Stimulated activated naive CD8-positive, alpha-beta T cell treated with anti-CD3 and anti-CD28 coated beads, Interleukin-15, Interleukin-2, amounts not matched to agents 100 ng/mL and 50 ng/mL, for 24 hours (primary cell): ENCODE measurements around the gene TBPL1.
"Not testable (repeated sequence)": the region's sequence is repeated elsewhere in the genome, so short reads cannot be mapped to it uniquely, and the experiment has no call there.

ENCODE experiments used
- H3K27ac Mint-ChIP-seq: one replicate; pipeline ENCODE4 v1.8.0; 2021; ENCODE audit warnings: mild to moderate bottlenecking, mixed read lengths
- H3K27me3 Mint-ChIP-seq: one replicate; pipeline ENCODE4 v1.8.0; 2021; ENCODE audit warnings: mixed read lengths
- H3K36me3 Mint-ChIP-seq: one replicate; pipeline ENCODE4 v1.8.0; 2021; ENCODE audit warnings: low read depth, mixed read lengths
- H3K4me1 Mint-ChIP-seq: one replicate; pipeline ENCODE4 v1.8.0; 2021; ENCODE audit warnings: low read depth, mixed read lengths
- H3K4me3 Mint-ChIP-seq: one replicate; pipeline ENCODE4 v1.8.0; 2021; ENCODE audit warnings: mild to moderate bottlenecking, mixed read lengths
- H3K9me3 Mint-ChIP-seq: one replicate; pipeline ENCODE4 v1.8.0; 2021; ENCODE audit warnings: mixed read lengths

The TBPL1 gene

GRCh38 chr6:133952815-133953633, at the start of gene TBPL1:
TBPL1 (plus strand) TSS chr6:133953224; CDS start chr6:133980126, 26,902 bp downstream.
- Mint-ChIP-seq H3K27me3 (no peaks in the 10 kb centered on the region), H3K36me3 (peaks cover 5% of the 10 kb centered on the region), H3K4me3 (peak within 1 kb of the TSS; percentile 95), H3K4me1 (peaks cover 45% of the 10 kb centered on the region), H3K9me3 (no peaks in the 10 kb centered on the region), H3K27ac (peak within 1 kb of the TSS; percentile 96)

GRCh38 chr6:133903855-133904254, 49.2 kb upstream of the TBPL1 start:
- no peaks in the 10 kb centered on the region for H3K4me1 Mint-ChIP-seq
- H3K4me3 Mint-ChIP-seq, result no peak overlapping the region
- no peak overlapping the region for H3K27ac Mint-ChIP-seq
- H3K9me3 Mint-ChIP-seq, result no peaks in the 10 kb centered on the region
- H3K36me3 Mint-ChIP-seq, result no peaks in the 10 kb centered on the region
- peaks cover 67% of the 10 kb centered on the region for H3K27me3 Mint-ChIP-seq

GRCh38 chr6:133906050-133906449, 47.0 kb upstream of the TBPL1 start:
- Mint-ChIP-seq H3K4me1 (no peaks in the 10 kb centered on the region), H3K9me3 (no peaks in the 10 kb centered on the region), H3K4me3 (no peak overlapping the region), H3K27me3 (peaks cover 73% of the 10 kb centered on the region), H3K27ac (no peak overlapping the region), H3K36me3 (no peaks in the 10 kb centered on the region)

DNA sequence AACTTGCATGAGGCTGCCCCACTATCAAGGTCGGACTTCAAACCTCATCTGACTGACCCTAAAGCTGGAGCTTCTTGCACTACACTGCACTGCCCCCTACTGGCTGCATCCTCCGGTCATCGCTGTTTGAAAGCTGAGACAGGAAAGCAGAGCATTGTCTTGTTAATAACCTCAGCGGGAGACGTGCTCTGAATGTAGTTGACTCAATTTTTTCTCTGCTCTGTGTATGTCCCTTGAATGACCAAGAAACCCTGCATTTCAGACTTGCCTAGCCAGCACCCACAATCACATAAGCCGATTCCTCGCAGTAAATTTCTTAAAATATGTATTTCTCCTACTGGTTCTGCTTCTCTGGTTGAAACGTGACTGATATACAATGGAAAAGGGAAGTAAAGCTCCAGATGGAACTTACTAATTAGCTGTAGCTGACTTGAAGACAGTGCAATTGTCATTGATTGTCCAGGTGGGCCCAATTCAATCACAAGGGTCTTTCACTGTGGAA, 36.3 kb upstream of the TBPL1 start:
- no peak overlapping the region for H3K4me3 Mint-ChIP-seq
- peaks cover 36% of the 10 kb centered on the region for H3K27me3 Mint-ChIP-seq
- no peak overlapping the region for H3K27ac Mint-ChIP-seq
- peaks cover 5% of the 10 kb centered on the region for H3K4me1 Mint-ChIP-seq
- no peaks in the 10 kb centered on the region for H3K9me3 Mint-ChIP-seq
- H3K36me3 Mint-ChIP-seq, result no peaks in the 10 kb centered on the region

DNA sequence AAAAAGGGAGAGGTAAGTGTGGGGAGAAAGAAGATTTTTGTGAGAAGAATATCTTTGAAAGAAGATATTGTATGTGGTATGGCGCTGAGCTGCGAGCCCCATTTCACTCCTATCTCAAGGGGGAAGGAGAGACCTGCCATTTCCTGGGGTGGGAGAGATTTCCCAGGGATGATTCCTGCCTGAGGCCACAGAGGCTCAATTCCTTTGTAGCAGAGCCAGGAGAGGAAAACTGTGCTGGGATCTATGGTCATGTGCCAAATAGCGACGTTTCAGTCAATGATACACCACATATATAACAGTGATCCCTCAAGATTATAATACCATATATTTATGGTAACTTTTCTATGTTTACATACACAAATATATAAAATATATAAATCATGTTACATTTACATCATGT, 35.2 kb upstream of the TBPL1 start:
- Mint-ChIP-seq H3K27me3 (peaks cover 33% of the 10 kb centered on the region), H3K27ac (no peak overlapping the region), H3K36me3 (no peaks in the 10 kb centered on the region), H3K4me1 (peaks cover 5% of the 10 kb centered on the region), H3K9me3 (no peaks in the 10 kb centered on the region), H3K4me3 (no peak overlapping the region)

DNA sequence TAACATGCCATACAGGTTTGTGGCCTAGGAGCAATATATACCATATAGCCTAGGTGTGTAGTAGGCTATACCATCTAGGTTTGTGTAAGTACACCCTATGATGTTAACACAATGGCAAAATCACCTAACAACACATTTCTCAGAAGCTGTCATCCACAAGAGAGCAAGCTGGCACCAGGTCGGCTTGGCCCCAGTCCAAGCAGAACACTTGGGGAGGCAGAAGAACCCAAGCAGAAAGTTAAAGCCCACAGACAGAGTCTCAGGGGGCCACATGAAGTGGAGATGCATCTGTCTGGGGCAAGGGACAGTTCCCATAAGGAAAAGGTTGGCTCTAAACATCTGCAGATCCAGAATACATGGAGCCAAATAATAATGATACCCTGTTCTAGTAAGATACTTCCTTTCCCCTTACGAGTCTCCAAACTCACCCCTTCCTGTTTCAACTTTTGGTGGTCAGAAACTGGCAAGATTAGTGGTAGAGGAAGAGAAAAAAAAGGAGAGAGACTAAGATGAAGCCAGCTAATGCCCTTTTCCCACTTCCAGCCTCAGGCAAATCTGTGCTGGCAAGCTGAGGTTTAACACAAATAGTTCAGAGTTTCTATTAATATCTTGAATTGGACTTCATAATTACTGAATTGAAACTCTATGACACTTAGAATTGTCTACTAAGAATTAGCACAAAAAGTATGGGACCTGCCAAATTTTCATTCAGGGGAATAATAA, 34.7 kb upstream of the TBPL1 start:
- no peak overlapping the region for H3K27ac Mint-ChIP-seq
- H3K27me3 Mint-ChIP-seq, result peaks cover 27% of the 10 kb centered on the region

DNA sequence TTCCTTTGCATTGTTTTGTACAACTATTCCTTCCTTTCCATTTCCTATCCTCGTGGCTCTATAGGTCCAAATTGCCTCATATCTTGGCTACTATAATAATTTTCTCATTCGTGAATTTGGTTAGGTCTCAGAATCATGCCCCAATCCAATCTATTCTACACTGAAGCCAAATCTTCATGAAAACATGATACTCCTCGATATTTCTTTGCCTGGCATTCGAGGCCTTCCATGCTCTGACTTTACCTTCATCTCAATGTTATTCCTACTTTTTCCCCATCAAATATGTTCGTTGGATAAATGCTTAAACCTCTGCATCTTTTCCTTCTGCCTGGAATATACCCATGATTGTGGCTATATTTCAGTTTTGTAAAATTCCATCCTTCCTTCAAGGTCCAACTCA, 33.7 kb upstream of the TBPL1 start:
- no peaks in the 10 kb centered on the region for H3K9me3 Mint-ChIP-seq
- peaks cover 5% of the 10 kb centered on the region for H3K4me1 Mint-ChIP-seq
- no peak overlapping the region for H3K27ac Mint-ChIP-seq
- H3K36me3 Mint-ChIP-seq, result no peaks in the 10 kb centered on the region
- no peak overlapping the region for H3K4me3 Mint-ChIP-seq
- H3K27me3 Mint-ChIP-seq, result peaks cover 29% of the 10 kb centered on the region

More for the DNA sequence above, 34.7 kb upstream of the TBPL1 start:
- Mint-ChIP-seq H3K4me3 (no peak overlapping the region), H3K9me3 (no peaks in the 10 kb centered on the region), H3K36me3 (no peaks in the 10 kb centered on the region), H3K4me1 (peaks cover 5% of the 10 kb centered on the region)

DNA sequence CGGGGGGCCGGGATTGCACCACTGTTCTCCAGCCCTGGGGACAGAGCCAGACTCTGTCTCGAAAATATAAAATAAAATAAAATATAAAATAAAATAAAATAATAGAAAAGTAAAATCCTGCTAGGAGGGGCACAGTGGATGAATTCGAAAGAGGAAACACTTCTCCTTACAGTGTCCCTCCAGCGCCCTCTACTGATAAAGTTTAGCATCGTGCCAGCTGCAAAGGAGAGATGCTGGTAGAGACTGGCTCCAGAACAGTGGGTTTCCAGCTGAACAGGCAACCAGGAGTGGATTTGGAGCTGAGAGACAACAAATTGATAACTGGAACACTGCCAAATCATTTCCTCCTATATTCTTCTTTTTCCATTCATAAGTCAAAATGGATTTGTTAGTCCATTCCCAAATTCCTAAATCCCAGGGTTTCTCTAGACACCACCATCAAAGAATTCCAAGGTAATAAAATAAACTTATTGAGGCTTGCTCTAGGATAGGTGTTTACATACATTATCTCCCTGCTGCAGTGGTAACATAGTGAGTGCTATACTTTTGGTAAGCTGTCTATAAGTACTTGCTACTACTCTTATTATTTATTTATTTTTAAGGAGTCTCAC, 31.7 kb upstream of the TBPL1 start:
- Mint-ChIP-seq H3K9me3 (no peaks in the 10 kb centered on the region), H3K27me3 (peaks cover 29% of the 10 kb centered on the region), H3K4me1 (peaks cover 5% of the 10 kb centered on the region), H3K27ac (no peak overlapping the region), H3K4me3 (no peak overlapping the region), H3K36me3 (no peaks in the 10 kb centered on the region)

DNA sequence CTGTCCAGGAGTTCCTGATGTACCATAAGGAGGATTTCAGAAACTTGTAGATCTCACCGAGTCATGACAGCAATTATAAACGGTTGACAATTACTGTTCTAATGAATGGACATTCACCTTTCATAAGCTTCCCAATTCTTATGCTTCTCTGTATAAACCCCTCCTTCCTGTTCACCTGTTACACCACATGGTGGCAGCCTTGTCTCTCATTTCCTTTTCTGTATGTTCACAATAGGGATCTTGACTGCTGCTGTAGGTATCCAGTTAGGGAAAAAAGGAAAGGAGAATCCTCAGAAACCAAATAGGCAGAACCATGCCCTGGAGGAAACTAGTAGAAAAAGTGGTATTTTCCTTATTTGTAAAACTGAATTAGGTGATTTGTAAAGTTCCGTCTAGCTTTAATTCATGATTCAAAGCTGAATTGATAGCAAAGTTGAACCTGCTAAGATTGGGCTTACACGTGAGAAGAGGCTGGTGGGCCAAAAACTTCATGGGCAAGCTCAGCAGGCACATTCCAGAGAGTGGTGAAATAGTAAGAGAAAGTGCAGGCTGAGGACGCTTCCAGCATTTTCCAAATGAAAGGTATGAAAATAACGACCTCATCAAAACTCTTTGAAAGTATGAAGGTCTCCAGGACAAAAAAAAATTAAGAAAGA, 29.0 kb upstream of the TBPL1 start:
- H3K36me3 Mint-ChIP-seq, result no peaks in the 10 kb centered on the region
- H3K9me3 Mint-ChIP-seq, result no peaks in the 10 kb centered on the region
- H3K27ac Mint-ChIP-seq, result no peak overlapping the region
- H3K27me3 Mint-ChIP-seq, result peaks cover 42% of the 10 kb centered on the region
- H3K4me1 Mint-ChIP-seq, result no peaks in the 10 kb centered on the region
- no peak overlapping the region for H3K4me3 Mint-ChIP-seq

DNA sequence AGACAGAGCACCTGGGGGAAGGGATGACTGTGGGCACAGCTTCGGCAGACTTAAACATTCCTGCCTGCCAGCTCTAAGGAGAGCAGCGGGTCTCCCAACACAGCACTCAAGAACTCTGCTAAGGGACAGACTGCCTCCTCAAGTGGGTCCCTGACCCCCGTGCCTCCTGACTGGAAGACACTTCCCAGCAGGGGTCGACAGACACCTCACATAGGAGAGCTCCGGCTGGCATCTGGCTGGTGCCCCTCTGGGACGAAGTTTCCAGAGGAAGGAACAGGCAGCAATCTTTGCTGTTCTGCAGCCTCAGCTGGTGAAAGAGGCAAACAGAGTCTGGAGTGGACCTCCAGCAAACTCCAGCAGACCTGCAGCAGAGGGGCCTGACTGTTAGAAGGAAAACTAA, 21.8 kb upstream of the TBPL1 start:
- not testable (repeated sequence) for H3K4me3 Mint-ChIP-seq, H3K9me3 Mint-ChIP-seq, H3K27ac Mint-ChIP-seq, H3K36me3 Mint-ChIP-seq, H3K4me1 Mint-ChIP-seq
- peaks cover 66% of the 10 kb centered on the region for H3K27me3 Mint-ChIP-seq

DNA sequence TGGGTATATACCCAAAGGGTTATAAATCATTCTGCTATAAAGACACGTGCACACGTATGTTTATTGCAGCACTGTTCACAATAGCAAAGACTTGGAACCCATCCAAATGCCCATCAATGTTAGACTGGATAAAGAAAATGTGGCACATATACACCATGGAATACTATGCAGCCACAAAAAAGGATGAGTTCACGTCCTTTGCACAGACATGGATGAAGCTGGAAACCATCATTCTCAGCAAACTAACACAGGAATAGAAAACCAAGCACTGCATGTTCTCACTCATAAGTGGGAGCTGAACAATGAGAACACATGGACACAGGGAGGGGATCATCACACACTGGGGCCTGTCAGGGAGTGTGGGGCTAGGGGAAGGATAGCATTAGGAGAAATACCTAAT, 16.7 kb upstream of the TBPL1 start:
- H3K4me1 Mint-ChIP-seq, H3K4me3 Mint-ChIP-seq, H3K27ac Mint-ChIP-seq, H3K9me3 Mint-ChIP-seq, H3K36me3 Mint-ChIP-seq: not testable (repeated sequence)
- peaks cover 64% of the 10 kb centered on the region for H3K27me3 Mint-ChIP-seq

DNA sequence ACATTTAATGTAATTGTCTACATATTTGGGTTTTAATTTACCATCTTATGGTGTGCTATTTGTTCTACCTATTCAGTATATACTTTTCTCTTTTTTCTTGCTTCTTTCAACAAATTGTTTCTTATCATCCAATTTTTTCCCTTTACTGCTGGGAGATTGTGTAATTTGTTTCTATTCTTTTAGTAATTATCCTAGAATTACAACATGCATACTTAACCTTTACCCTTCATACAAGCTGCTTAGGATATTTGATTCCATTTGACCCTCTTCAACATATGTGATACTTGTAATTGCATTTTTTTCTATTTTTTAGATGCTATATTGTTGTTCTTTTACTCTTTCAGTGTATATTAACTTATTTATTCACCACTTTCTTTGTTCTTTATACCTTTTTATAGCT, 15.1 kb upstream of the TBPL1 start:
- H3K4me1 Mint-ChIP-seq, result no peaks in the 10 kb centered on the region
- peaks cover 8% of the 10 kb centered on the region for H3K9me3 Mint-ChIP-seq
- H3K36me3 Mint-ChIP-seq, result peaks cover 7% of the 10 kb centered on the region
- no peak overlapping the region for H3K27ac Mint-ChIP-seq
- no peak overlapping the region for H3K4me3 Mint-ChIP-seq
- H3K27me3 Mint-ChIP-seq, result peaks cover 51% of the 10 kb centered on the region

- Mint-ChIP-seq H3K27me3 (peaks cover 45% of the 10 kb centered on the region), H3K4me3 (no peak overlapping the region)
These were observed 14.5 kb upstream of the TBPL1 start for GRCh38 chr6:133938533-133938932.

GRCh38 chr6:133939778-133940667, 13.0 kb upstream of the TBPL1 start:
- Mint-ChIP-seq H3K4me3 (no peak overlapping the region), H3K27me3 (peaks cover 31% of the 10 kb centered on the region), H3K27ac (no peak overlapping the region), H3K9me3 (no peaks in the 10 kb centered on the region), H3K36me3 (no peaks in the 10 kb centered on the region), H3K4me1 (no peaks in the 10 kb centered on the region)

More at GRCh38 chr6:133938533-133938932, 14.5 kb upstream of the TBPL1 start:
- Mint-ChIP-seq H3K4me1 (no peaks in the 10 kb centered on the region), H3K27ac (no peak overlapping the region), H3K9me3 (peaks cover 3% of the 10 kb centered on the region), H3K36me3 (peaks cover 3% of the 10 kb centered on the region)
